ENCODE measurements around the gene FOXO6. TPM values are rescaled to one million over a fixed set of nuclear protein-coding genes. Genes with fewer than 3 reads are reported as not detected.
"Not testable (repeated sequence)": the region's sequence is repeated elsewhere in the genome, so short reads cannot be mapped to it uniquely, and the experiment has no call there.

FOXO6 gene
- total RNA-seq, 1 experiment from 2014 or later = 0.47 TPM

- TF ChIP-seq CTCF (IDR thresholded peaks at IDR 0.05; ENCODE audit: unreplicated experiment) = no peak
- Mint-ChIP-seq H3K27me3 (ENCODE audit: unreplicated experiment) (no peaks in the 10 kb centered on the region), H3K4me3 (ENCODE audit: low read depth, unreplicated experiment) (no peak overlapping the region), H3K36me3 (ENCODE audit: insufficient read depth, unreplicated experiment) (peaks cover 4% of the 10 kb centered on the region), H3K27ac (ENCODE audit: unreplicated experiment) (no peak overlapping the region), H3K4me1 (ENCODE audit: low read depth, unreplicated experiment) (peaks cover 8% of the 10 kb centered on the region), H3K9me3 (ENCODE audit: low read depth, unreplicated experiment) (peaks cover 4% of the 10 kb centered on the region)
- BruUV-seq (replicated peaks) = no TSS peak
- no peak for DNase-seq
- intact Hi-C loops (cut with micrococcal nuclease; ENCODE audit: unreplicated experiment) = no loop called here
- CTCF ChIA-PET = interaction anchor here (0.6 to 0.7 kb wide), 2 partner anchors 11 to 32 kb away, joined by 3 to 5 read pairs; no protein-coding TSS in a partner anchor
Measured at GRCh38 chr1:41330588-41331545, 30.4 kb upstream of the FOXO6 start.

GRCh38 chr1:41331546-41331917, 29.7 kb upstream of the FOXO6 start:
- Mint-ChIP-seq H3K36me3 (ENCODE audit: insufficient read depth, unreplicated experiment) (peaks cover 4% of the 10 kb centered on the region), H3K27ac (ENCODE audit: unreplicated experiment) (no peak overlapping the region), H3K27me3 (ENCODE audit: unreplicated experiment) (no peaks in the 10 kb centered on the region), H3K4me3 (ENCODE audit: low read depth, unreplicated experiment) (no peak overlapping the region), H3K9me3 (ENCODE audit: low read depth, unreplicated experiment) (peaks cover 4% of the 10 kb centered on the region), H3K4me1 (ENCODE audit: low read depth, unreplicated experiment) (peaks cover 8% of the 10 kb centered on the region)
- CTCF ChIA-PET = interaction anchor here (0.6 to 0.7 kb wide), 2 partner anchors 10 to 33 kb away, joined by 3 to 5 read pairs; no protein-coding TSS in a partner anchor
- intact Hi-C loops (cut with micrococcal nuclease; ENCODE audit: unreplicated experiment) = no loop called here
- DNase-seq = no peak
- BruUV-seq (replicated peaks) = no TSS peak
- TF ChIP-seq CTCF (IDR thresholded peaks at IDR 0.05; ENCODE audit: unreplicated experiment) = no peak

GRCh38 chr1:41332161-41332560, 29.1 kb upstream of the FOXO6 start:
- intact Hi-C loops (cut with micrococcal nuclease; ENCODE audit: unreplicated experiment); H3K9me3 Mint-ChIP-seq (ENCODE audit: low read depth, unreplicated experiment); H3K36me3 Mint-ChIP-seq (ENCODE audit: insufficient read depth, unreplicated experiment); H3K27ac Mint-ChIP-seq (ENCODE audit: unreplicated experiment); CTCF ChIA-PET; DNase-seq; H3K4me1 Mint-ChIP-seq (ENCODE audit: low read depth, unreplicated experiment); BruUV-seq (replicated peaks); H3K4me3 Mint-ChIP-seq (ENCODE audit: low read depth, unreplicated experiment); H3K27me3 Mint-ChIP-seq (ENCODE audit: unreplicated experiment): not testable (repeated sequence)

GRCh38 chr1:41333146-41333784, 28.0 kb upstream of the FOXO6 start:
- intact Hi-C loops (cut with micrococcal nuclease; ENCODE audit: unreplicated experiment) = no loop called here
- no TSS peak for BruUV-seq (replicated peaks)
- no peak for DNase-seq
- H3K27ac Mint-ChIP-seq (ENCODE audit: unreplicated experiment) = no peak overlapping the region
- H3K9me3 Mint-ChIP-seq (ENCODE audit: low read depth, unreplicated experiment) = peaks cover 5% of the 10 kb centered on the region
- H3K36me3 Mint-ChIP-seq (ENCODE audit: insufficient read depth, unreplicated experiment) = peaks cover 4% of the 10 kb centered on the region
- H3K4me1 Mint-ChIP-seq (ENCODE audit: low read depth, unreplicated experiment) = peaks cover 8% of the 10 kb centered on the region
- CTCF ChIA-PET = no interaction called here
- no peak overlapping the region for H3K4me3 Mint-ChIP-seq (ENCODE audit: low read depth, unreplicated experiment)
- TF ChIP-seq CTCF (IDR thresholded peaks at IDR 0.05; ENCODE audit: unreplicated experiment) = no peak
- no peaks in the 10 kb centered on the region for H3K27me3 Mint-ChIP-seq (ENCODE audit: unreplicated experiment)

All from Calu3 (cell line).